C4-2B (cell line): Measurements from ENCODE around the gene SLC6A17.

Source experiments
- H3K27ac ChIP-seq: fragments of 450-650 bp; 2 replicates; pipeline ENCODE4 v1.5.1; 2017
- ZFX ChIP-seq: fragments of 450-650 bp; IDR thresholded peaks from 2 replicates; pipeline ENCODE4 v1.6.1; 2017
- TF ChIP-seq, protein P1 (sequence below): fragments of 450-650 bp; conservative IDR thresholded peaks from 2 replicates; pipeline ENCODE4 v1.5.1; 2017; ENCODE audit warnings: mild to moderate bottlenecking

SLC6A17 gene

DNA sequence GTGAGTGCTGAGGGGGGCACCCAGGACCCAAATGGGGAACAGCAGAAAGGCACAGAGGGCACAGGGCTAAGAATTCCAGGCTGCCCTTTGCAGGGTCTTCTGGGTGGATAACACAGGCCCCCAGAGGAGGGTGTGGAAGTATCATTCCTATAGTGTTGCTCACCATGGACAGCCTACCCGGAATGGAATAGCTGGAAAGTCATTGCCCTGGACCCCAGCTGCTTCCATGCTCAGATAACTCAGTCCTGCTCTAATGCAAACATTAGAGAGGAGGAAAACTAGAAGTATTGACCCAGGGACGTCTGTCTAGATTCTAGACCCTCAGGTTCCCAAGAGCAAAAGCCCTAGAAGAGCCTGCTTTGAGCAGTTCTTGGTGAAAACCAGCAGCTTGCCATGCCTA is 24.7 kb downstream of the SLC6A17 start:
- no peak overlapping the region for H3K27ac ChIP-seq
- TF ChIP-seq ZFX = no peak
- TF ChIP-seq, protein P1, sequence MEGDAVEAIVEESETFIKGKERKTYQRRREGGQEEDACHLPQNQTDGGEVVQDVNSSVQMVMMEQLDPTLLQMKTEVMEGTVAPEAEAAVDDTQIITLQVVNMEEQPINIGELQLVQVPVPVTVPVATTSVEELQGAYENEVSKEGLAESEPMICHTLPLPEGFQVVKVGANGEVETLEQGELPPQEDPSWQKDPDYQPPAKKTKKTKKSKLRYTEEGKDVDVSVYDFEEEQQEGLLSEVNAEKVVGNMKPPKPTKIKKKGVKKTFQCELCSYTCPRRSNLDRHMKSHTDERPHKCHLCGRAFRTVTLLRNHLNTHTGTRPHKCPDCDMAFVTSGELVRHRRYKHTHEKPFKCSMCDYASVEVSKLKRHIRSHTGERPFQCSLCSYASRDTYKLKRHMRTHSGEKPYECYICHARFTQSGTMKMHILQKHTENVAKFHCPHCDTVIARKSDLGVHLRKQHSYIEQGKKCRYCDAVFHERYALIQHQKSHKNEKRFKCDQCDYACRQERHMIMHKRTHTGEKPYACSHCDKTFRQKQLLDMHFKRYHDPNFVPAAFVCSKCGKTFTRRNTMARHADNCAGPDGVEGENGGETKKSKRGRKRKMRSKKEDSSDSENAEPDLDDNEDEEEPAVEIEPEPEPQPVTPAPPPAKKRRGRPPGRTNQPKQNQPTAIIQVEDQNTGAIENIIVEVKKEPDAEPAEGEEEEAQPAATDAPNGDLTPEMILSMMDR = no peak

DNA sequence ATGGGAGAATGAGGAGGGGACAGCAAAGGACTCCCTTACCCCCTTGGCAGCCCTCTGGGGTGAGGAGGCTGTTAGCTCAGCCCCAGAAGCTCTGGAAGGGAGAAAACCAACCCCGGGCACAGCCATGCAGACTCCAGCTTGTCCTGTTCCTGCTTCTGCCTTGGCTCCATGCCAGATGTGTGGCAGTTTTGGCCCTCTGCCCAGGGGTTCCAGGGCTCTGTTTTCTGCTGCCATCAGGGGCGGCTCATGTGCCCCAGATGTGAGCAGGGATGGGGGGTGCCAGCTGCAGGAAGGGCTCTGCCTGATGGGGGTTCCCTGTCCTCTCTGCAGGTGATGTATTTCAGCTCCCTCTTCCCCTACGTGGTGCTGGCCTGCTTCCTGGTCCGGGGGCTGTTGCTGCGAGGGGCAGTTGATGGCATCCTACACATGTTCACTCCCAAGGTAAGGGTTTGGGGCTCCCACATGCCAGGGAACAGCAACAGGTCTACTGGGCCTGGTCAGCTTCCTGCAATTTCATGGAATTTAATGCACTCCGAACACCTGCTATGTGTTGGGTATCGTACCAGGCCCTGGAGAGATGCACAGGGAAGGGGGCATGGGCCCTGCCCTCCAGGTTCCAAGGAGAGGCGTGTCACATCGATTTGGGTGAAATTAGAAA is 26.1 kb downstream of the SLC6A17 start:
- no peak for TF ChIP-seq ZFX
- TF ChIP-seq, protein P1 = no peak
- H3K27ac ChIP-seq = no peak overlapping the region

DNA sequence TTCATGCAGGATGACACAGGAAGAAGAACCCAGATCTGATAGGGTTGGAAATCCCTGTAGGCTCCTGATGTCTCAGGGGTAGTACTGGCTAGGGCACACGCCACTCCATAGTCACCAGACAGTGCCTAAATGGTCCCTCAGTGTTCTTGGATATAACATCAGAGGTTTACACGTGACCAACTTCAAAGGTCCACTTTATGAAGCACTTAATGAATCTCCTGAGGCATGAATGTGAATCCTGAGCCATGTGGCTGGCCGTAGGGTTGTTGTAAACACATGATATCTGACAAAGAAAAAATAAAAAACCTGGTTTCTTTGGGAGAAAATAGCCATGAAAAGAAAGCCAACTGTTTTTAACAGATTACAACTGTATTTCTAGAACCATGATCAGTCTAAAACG is 27.5 kb downstream of the SLC6A17 start:
- no peak overlapping the region for H3K27ac ChIP-seq
- TF ChIP-seq, protein P1 = no peak
- TF ChIP-seq ZFX = no peak

DNA sequence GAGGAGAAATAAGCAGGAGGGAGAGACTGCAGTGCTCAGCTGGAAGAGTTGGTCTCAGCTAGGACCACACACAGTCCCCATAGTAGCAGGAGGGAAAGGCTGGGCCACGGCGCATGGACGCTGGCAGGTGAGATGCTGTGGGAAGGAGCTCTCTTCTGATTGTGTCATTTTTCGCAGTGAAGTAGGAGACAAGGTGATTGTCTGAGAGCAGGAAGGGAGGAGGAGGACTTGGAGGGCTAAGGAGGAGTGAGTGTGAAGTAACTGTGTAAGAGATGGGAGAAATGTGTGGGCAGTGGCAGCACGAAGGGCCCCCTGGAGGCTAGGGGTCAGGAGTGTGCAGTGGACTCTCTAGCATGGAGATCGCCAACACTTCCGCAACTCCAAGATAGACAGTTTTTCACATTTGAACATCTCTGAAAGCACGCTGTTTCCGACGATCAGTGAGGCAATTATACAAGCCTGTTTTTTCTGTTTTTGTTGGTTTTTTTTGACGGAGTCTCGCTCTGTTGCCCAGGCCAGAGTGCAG is 33.4 kb downstream of the SLC6A17 start:
- no peak overlapping the region for H3K27ac ChIP-seq
- TF ChIP-seq ZFX = no peak
- TF ChIP-seq, protein P1 = no peak

DNA sequence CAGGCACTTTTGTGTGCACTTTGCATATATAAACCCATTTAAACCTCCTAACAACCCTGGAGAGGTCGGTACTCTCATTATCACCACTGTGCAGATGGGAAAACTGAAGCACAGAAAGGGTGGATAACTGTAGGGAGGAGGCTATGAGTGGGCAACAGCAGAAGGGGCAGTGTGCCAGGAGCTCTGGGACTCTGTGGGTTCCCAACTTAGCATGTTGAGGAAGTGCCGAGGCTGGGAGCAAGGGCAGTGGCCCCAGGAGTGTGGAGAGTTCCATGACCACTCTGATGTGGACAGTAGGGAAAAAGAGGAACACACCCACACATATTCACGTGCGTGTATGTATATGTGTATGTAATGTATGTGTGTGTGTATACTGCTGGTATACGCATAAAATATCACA is 34.2 kb downstream of the SLC6A17 start:
- TF ChIP-seq, protein P1 = no peak
- no peak for TF ChIP-seq ZFX
- no peak overlapping the region for H3K27ac ChIP-seq

DNA sequence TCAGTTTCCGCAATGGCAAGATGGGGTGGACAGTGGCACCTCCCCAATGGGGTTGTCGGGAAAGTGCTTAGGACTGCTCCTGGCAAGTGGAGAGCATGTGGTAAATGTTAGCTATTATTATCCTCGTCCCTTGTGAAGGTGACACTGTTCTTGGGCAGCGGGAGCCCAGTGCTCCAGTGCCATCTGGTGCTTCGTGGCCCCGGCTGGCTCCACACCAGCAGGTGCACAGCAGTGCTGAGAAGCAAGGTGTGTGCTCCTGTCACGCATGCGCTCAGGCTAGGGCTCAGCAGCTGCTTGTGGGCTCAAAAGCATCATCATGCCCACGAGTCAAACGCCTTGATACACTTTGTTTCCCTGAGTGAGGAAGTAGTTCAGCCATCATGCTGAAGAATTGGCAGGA is 34.9 kb downstream of the SLC6A17 start:
- TF ChIP-seq, protein P1 = no peak
- no peak for TF ChIP-seq ZFX
- no peak overlapping the region for H3K27ac ChIP-seq

DNA sequence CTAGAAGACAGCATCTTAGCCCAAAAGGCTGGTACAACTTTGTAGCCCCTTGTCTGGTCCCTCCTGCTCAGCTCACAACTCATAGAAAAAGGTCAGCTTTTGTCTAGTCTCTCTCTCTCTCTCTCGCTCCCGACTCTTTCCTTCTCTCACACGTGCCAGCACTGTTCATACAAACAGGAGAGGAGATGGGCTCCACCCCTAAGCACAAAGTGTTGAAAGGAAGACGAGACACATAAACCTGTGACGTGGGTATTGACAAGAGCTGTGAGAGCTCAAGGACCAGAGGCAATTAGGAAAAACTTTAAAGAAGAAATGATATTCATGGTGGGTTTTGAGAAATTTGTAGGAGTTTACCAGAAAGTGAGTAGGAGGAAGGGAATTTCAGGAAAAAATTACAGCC is 36.3 kb downstream of the SLC6A17 start:
- TF ChIP-seq, protein P1 = no peak
- no peak for TF ChIP-seq ZFX
- H3K27ac ChIP-seq = no peak overlapping the region
